Right forelimb (tissue), 1 donor: ENCODE results near the gene SMYD3.
"Not testable (repeated sequence)": the region's sequence is repeated elsewhere in the genome, so short reads cannot be mapped to it uniquely, and the experiment has no call there.

Source experiments
- DNase-seq: peaks from one replicate; pipeline ENCODE4 v3.0.0-alpha.2; 2018

The SMYD3 gene

GRCh38 chr1:245730801-245731200, 776.3 kb downstream of the SMYD3 start:
- no peak for DNase-seq

DNA sequence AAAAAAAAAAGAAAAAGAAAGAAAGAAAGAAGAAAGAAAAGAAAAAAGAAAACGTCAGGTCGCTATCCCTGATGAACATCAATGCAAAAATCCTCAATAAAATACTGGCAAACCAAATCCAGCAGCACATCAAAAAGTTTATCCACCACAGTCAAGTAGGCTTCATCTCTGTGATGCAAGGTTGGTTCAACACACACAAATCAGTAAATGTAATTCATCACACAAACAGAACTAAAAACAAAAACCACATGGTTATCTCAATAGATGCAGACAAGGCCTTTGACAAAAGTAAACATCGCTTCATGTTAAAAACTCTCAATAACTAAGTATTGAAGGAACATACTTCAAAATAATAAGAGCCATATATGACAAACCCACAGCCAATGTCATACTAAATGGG, 779.0 kb downstream of the SMYD3 start:
- DNase-seq: not testable (repeated sequence)

DNA sequence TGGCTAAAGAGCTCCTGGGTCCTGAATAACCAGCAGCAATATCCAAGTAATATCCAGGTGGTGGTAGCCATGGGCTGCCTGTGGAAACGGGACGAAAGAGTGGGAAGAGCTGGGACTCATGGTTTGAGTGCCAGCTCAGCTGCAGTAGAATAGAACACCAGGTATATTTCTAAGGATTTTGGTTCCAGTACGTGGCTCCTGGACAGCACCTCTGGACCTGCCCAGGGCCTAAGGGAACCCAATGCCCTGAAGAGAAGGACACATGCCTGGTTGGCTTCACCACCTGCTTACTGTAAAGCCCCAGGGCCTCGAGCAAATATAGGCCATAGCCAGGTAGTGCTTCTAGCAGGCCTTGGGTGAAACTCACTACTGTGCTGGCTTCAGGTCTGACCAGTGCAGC, 785.6 kb downstream of the SMYD3 start:
- DNase-seq: no peak

DNA sequence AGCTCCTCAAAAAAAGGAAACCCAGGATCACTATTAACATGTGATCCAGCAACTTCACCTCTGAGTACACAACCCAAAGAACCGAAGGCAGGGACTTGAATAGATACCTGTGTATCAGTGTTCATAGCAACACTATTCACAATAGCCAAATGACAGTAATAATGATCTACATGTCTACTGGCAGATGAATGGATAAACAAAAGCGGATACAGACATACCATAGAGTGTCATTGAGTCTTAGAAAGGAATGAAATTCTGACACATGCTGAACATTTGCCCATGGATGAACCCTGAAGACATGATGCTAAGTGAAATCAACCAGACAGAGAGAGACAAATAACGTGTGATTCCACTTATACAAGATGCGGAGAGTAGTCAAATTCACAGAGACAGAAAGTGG, 788.1 kb downstream of the SMYD3 start:
- no peak for DNase-seq

- DNase-seq: no peak
These were observed 789.0 kb downstream of the SMYD3 start for GRCh38 chr1:245718123-245718522.

GRCh38 chr1:245717611-245718010, 789.5 kb downstream of the SMYD3 start:
- no peak for DNase-seq

DNA sequence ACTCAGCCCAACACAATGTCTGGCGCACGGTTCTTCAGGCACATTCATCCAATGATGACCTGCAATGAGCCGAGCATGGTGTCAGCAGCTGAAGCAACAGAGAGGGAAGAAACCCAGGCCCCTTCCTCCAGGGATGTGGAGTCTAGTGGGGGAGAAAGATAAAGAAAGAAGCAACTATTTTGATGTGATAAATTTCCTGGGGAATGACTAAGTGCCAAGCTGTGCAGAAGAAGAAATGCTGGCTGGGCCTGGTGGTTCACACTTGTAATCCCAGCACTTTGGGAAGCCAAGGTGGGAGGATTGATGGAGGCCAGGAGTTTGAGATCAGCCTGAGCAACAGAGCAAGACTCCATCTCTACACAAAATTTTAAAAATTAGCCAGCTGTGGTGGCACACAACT, 790.5 kb downstream of the SMYD3 start:
- no peak for DNase-seq

DNA sequence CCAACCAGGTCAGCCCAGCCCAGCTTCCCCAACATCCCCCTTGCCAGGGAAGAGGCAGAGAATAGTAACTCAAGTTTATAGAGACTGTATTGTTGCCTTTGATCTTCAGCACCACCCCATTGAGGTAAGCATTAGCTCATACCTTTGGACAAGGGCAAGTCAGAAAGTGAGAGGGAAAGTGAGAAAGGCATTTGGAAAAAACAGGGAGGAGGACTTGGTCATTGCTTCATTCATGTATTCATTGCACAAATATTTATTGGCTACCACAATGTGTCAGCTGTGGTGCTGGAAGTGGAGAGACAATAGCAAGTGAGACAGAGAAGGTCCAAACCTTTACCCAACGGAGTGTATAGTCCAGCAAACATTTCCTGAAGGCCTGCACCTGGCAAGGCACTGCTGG, 791.1 kb downstream of the SMYD3 start:
- DNase-seq: no peak

GRCh38 chr1:245715291-245715701, 791.8 kb downstream of the SMYD3 start:
- no peak for DNase-seq

DNA sequence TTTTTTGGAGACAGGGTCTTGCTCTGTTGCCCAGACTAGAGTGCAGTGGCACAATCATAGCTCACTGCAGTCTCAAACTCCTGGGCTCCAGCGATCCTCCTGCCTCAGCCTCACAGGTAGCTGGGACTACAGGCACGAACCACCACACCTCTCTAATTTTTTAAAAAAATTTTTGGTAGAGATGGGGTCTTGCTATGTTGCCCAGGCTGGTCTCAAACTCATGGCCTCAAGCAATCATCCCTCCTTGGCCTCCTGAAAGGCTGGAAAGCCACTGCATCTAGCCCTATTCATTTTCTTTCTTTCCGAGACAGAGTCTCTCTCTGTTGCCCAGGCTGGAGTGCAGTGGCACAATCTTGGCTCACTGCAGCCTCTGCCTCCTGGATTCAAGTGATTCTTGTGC, 793.1 kb downstream of the SMYD3 start:
- DNase-seq: not testable (repeated sequence)

GRCh38 chr1:245710961-245711903, 795.8 kb downstream of the SMYD3 start:
- DNase-seq: no peak

- no peak for DNase-seq
These were observed 799.1 kb downstream of the SMYD3 start for GRCh38 chr1:245707941-245708340.

DNA sequence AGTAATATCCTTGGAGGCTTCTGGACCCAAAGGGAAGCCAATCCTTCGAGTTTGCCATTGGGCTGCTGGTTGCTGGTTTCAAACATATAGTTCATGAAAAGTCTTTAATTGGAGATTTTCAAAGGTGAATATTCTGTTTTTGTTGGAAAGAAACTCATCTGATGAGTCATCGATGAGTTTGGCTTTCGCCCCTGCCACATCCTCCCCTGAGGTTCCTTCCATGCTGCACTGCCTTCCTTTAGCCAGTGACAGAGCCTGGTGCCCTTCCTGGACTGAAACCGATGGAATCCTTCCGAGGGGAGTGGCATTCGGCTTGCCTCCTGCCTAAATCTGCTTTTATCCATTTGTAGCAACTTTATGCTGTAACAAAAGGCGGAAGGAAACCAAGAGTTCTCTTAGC, 802.3 kb downstream of the SMYD3 start:
- no peak for DNase-seq

DNA sequence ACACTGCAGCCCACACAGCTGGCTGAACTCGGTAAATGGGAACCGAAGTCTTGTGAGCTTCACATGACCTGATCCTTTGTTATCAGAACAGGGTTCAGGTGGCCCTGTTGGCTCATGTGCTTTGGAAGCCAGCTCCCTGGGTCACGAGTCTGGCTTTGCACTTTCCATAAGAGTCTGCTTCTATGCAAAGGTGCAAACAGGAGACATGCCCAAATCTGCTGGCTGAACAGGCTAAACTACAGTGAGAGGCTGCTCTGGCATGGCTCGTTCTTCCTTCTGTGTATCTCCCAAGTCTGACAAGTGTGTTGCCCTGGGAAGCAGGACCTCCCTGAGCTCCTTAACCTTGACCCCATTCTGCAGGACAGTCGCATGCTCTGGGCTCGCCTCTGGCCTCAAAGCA, 802.7 kb downstream of the SMYD3 start:
- DNase-seq: no peak

- DNase-seq: no peak
These were observed 804.7 kb downstream of the SMYD3 start for GRCh38 chr1:245702346-245702745.

DNA sequence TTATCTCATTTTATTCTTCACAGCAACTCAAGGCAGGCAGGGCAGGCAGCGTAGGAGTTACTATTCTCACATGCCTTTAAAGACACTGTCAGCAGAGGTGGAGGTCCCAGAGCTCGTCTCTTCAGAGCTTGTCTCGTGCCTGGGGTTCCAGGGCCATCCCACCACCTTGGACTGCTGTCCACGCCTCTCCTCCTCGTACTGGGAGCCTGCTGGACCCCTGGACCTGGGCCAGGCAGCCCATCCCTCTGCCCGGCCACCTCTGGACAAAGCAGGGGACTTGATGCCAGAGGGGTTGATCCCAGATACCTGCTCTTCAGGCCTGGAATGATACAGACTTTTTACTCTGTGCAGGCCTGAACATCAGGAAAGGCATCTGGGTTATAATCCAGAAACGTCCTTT, 805.4 kb downstream of the SMYD3 start:
- DNase-seq: no peak

- DNase-seq: no peak
These were observed 806.4 kb downstream of the SMYD3 start for GRCh38 chr1:245700631-245701030.
